ENCODE data around the gene CCDC88C.

- TF ChIP-seq POLR2AphosphoS5 (IDR thresholded peaks at IDR 0.05) (no peak), EP300 (IDR thresholded peaks at IDR 0.05) (no peak), CTCF (IDR thresholded peaks at IDR 0.05) (no peak)
Observed at GRCh38 chr14:91295851-91296796, 121.5 kb downstream of the CCDC88C start.

All from upper lobe of left lung (tissue), 4 donors.